ENCODE results near the gene CSNK2A3.

- TF ChIP-seq MAX (IDR thresholded peaks at IDR 0.05) (no peak), TAF1 (IDR thresholded peaks at IDR 0.05; ENCODE audit: low read depth) (no peak), RAD21 (IDR thresholded peaks at IDR 0.05; ENCODE audit: low read depth) (no peak), REST (IDR thresholded peaks at IDR 0.05; ENCODE audit: low read depth) (no peak), TEAD4 (IDR thresholded peaks at IDR 0.05) (no peak), CEBPB (IDR thresholded peaks at IDR 0.05) (no peak), CREB1 (IDR thresholded peaks at IDR 0.05; ENCODE audit: low read depth) (no peak), YY1 (IDR thresholded peaks at IDR 0.05; ENCODE audit: low read depth) (no peak), FOXM1 (IDR thresholded peaks at IDR 0.05; ENCODE audit: borderline replicate concordance, low read depth) (no peak), EP300 (IDR thresholded peaks at IDR 0.05; ENCODE audit: borderline replicate concordance) (no peak), ZBTB7A (IDR thresholded peaks at IDR 0.05; ENCODE audit: low read depth) (no peak), EGR1 (IDR thresholded peaks at IDR 0.05) (no peak), TCF12 (IDR thresholded peaks at IDR 0.05; ENCODE audit: low read depth) (no peak)
Observed at GRCh38 chr11:11372461-11372860, 19.4 kb upstream of the CSNK2A3 start.

Measured in Ishikawa (cell line).